ENCODE results near the gene GID8. TPM values are rescaled to one million over a fixed set of nuclear protein-coding genes. Genes with fewer than 3 reads are reported as not detected.

Gene GID8
- total and polyA plus RNA-seq, 2 donors (not counting 3 experiments of a cell fraction or from before 2014, with no cell fraction given), result 25.3 to 34.6 TPM

DNA sequence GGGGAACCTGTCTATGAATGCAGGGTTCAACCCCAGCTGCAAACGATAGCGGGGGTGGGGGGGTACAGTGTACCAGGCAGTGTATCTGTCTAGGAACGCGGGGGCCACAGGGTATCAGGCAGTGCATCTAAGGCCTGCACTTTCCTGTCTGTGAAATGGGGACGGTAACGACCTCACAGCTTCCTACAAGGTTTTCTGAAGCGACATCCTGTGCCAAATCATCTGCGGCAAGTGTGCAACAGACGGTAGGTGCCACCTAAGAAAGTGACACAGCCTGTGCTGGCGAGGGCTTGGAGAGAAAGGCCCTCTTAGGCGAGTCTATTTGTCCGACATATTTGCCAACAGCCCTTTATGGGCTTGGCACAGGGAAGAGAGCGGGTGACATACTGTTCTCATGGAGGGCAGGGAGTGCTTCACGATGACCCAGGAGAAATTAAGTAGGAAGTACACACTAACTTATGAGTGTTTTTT, 15.5 kb upstream of the GID8 start:
- H3K9ac ChIP-seq (replicated peaks; ENCODE audit: extremely low read depth, insufficient read depth, low read length), result no peak overlapping the region
- no peaks in the 10 kb centered on the region for H3K9me1 ChIP-seq (replicated peaks; ENCODE audit: control insufficient read depth, extremely low read depth, insufficient read depth, low read length)
- no peaks in the 10 kb centered on the region for H3K9me3 ChIP-seq (replicated peaks; ENCODE audit: control insufficient read depth, insufficient read depth, low read length)
- FAIRE-seq, result no peak
- DNase-seq (ENCODE audit: low read depth, low spot score), result no peak
- H3K36me3 ChIP-seq (ENCODE audit: control insufficient read depth in 2 of 2, extremely low read depth in 1 of 2, insufficient read depth in 2 of 2, low read length in 2 of 2), result no peaks in the 10 kb centered on the region
- ChIA-PET POLR2A (no interaction called here), CTCF (no interaction called here)
- H3K27ac ChIP-seq (ENCODE audit: insufficient read depth, low read depth, low read length), result peak overlapping the region; percentile 40
- no peaks in the 10 kb centered on the region for H3K27me3 ChIP-seq (ENCODE audit: control insufficient read depth in 2 of 2, insufficient read depth in 2 of 2, low read length in 2 of 2)
- dilution Hi-C loops (cut with MboI; ENCODE audit: extremely low pct_ligation_motif_present, low sequenced_read_pairs), result no loop called here
- no peak overlapping the region for H3K4me2 ChIP-seq (ENCODE audit: insufficient read depth, low read length)
- no TSS peak for BruUV-seq (replicated peaks)
- H2AFZ ChIP-seq (ENCODE audit: low read depth, low read length), result no peak overlapping the region
- no peak for TF ChIP-seq POLR2AphosphoS5 (IDR thresholded peaks at IDR 0.05; ENCODE audit: insufficient read depth, low read depth, low read length)
- TF ChIP-seq, protein P1, sequence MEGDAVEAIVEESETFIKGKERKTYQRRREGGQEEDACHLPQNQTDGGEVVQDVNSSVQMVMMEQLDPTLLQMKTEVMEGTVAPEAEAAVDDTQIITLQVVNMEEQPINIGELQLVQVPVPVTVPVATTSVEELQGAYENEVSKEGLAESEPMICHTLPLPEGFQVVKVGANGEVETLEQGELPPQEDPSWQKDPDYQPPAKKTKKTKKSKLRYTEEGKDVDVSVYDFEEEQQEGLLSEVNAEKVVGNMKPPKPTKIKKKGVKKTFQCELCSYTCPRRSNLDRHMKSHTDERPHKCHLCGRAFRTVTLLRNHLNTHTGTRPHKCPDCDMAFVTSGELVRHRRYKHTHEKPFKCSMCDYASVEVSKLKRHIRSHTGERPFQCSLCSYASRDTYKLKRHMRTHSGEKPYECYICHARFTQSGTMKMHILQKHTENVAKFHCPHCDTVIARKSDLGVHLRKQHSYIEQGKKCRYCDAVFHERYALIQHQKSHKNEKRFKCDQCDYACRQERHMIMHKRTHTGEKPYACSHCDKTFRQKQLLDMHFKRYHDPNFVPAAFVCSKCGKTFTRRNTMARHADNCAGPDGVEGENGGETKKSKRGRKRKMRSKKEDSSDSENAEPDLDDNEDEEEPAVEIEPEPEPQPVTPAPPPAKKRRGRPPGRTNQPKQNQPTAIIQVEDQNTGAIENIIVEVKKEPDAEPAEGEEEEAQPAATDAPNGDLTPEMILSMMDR (IDR thresholded peaks at IDR 0.05; ENCODE audit: extremely low read depth in 1 of 2, insufficient read depth in 1 of 2, low read depth in 1 of 2, low read length in 2 of 2), result no peak
- no peak for TF ChIP-seq MYC (IDR thresholded peaks at IDR 0.05; ENCODE audit: low read depth, low read length)
- TF ChIP-seq FOS (IDR thresholded peaks at IDR 0.05; ENCODE audit: borderline replicate concordance, insufficient read depth, low read length), result no peak
- TF ChIP-seq, protein P2, sequence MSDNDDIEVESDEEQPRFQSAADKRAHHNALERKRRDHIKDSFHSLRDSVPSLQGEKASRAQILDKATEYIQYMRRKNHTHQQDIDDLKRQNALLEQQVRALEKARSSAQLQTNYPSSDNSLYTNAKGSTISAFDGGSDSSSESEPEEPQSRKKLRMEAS (IDR thresholded peaks at IDR 0.05; ENCODE audit: insufficient read depth, insufficient read length), result no peak
- TF ChIP-seq POLR2A (IDR thresholded peaks at IDR 0.05; ENCODE audit: low read depth, low read length), result no peak
- TF ChIP-seq EZH2 (IDR thresholded peaks at IDR 0.05; ENCODE audit: borderline replicate concordance, low read depth, low read length, severe bottlenecking), result no peak
- TF ChIP-seq JUN (IDR thresholded peaks at IDR 0.05; ENCODE audit: borderline replicate concordance, insufficient read depth, insufficient read length, low read depth), result no peak
- intact Hi-C loops (cut with micrococcal nuclease), result no loop called here
- peaks cover 22% of the 10 kb centered on the region for H4K20me1 ChIP-seq (replicated peaks; ENCODE audit: control insufficient read depth, extremely low read depth, insufficient read depth, low read length)
- H3K4me1 ChIP-seq (ENCODE audit: control insufficient read depth, extremely low read depth, insufficient read depth, low read length), result peaks cover 38% of the 10 kb centered on the region
- H3K4me3 ChIP-seq (replicated peaks in 1 of 3; ENCODE audit: insufficient read depth in 1 of 3, low read depth in 1 of 3, low read length in 3 of 3), result no peak overlapping the region
- peaks cover 96% of the 10 kb centered on the region for H3K79me2 ChIP-seq (ENCODE audit: control insufficient read depth, insufficient read depth, low read length)
